ENCODE data around the gene LRRC41.

LRRC41 gene

GRCh38 chr1:46343705-46344104 is 40.3 kb upstream of the LRRC41 start:
- Histone ChIP-seq H3K36me3 (ENCODE audit: insufficient read depth) (no peaks in the 10 kb centered on the region), H3K27me3 (ENCODE audit: insufficient read depth, low read depth) (no peaks in the 10 kb centered on the region), H4K20me1 (ENCODE audit: insufficient read depth) (no peaks in the 10 kb centered on the region), H2AFZ (ENCODE audit: low read depth) (no peak overlapping the region), H3K4me1 (ENCODE audit: low read depth, poor library complexity, severe bottlenecking) (peaks cover 26% of the 10 kb centered on the region), H3K4me3 (IDR thresholded peaks at IDR 0.05; ENCODE audit: insufficient read depth, low read depth, low read length) (no peak overlapping the region), H3K79me2 (ENCODE audit: insufficient read depth, low read depth) (no peaks in the 10 kb centered on the region), H3K4me2 (no peak overlapping the region), H3K9ac (no peak overlapping the region), H3K27ac (no peak overlapping the region)
- no peak for TF ChIP-seq CTCF (conservative IDR thresholded peaks at IDR 0.05; ENCODE audit: low read depth, low read length)

- Histone ChIP-seq H3K79me2 (ENCODE audit: insufficient read depth, low read depth) (no peaks in the 10 kb centered on the region), H3K4me3 (IDR thresholded peaks at IDR 0.05; ENCODE audit: insufficient read depth, low read depth, low read length) (no peak overlapping the region), H3K36me3 (ENCODE audit: insufficient read depth) (no peaks in the 10 kb centered on the region), H3K4me2 (no peak overlapping the region), H3K27me3 (ENCODE audit: insufficient read depth, low read depth) (no peaks in the 10 kb centered on the region), H3K9ac (no peak overlapping the region), H3K4me1 (ENCODE audit: low read depth, poor library complexity, severe bottlenecking) (peaks cover 28% of the 10 kb centered on the region), H2AFZ (ENCODE audit: low read depth) (no peak overlapping the region), H3K27ac (no peak overlapping the region), H4K20me1 (ENCODE audit: insufficient read depth) (no peaks in the 10 kb centered on the region)
- no peak for TF ChIP-seq CTCF (conservative IDR thresholded peaks at IDR 0.05; ENCODE audit: low read depth, low read length)
Observed at GRCh38 chr1:46343351-46343695, 39.9 kb upstream of the LRRC41 start.

- no peak overlapping the region for H2AFZ ChIP-seq (ENCODE audit: low read depth)
- no peak overlapping the region for H3K27ac ChIP-seq
- no peak overlapping the region for H3K4me2 ChIP-seq
- TF ChIP-seq CTCF (conservative IDR thresholded peaks at IDR 0.05; ENCODE audit: low read depth, low read length): no peak
- peaks cover 25% of the 10 kb centered on the region for H3K4me1 ChIP-seq (ENCODE audit: low read depth, poor library complexity, severe bottlenecking)
- H3K27me3 ChIP-seq (ENCODE audit: insufficient read depth, low read depth): no peaks in the 10 kb centered on the region
- no peaks in the 10 kb centered on the region for H3K36me3 ChIP-seq (ENCODE audit: insufficient read depth)
- H4K20me1 ChIP-seq (ENCODE audit: insufficient read depth): no peaks in the 10 kb centered on the region
- H3K9ac ChIP-seq: no peak overlapping the region
- no peaks in the 10 kb centered on the region for H3K79me2 ChIP-seq (ENCODE audit: insufficient read depth, low read depth)
- H3K4me3 ChIP-seq (IDR thresholded peaks at IDR 0.05; ENCODE audit: insufficient read depth, low read depth, low read length): no peak overlapping the region
Observed at GRCh38 chr1:46342677-46343350, 39.4 kb upstream of the LRRC41 start.

GRCh38 chr1:46342084-46342656 is 38.8 kb upstream of the LRRC41 start:
- no peak overlapping the region for H2AFZ ChIP-seq (ENCODE audit: low read depth)
- no peaks in the 10 kb centered on the region for H3K36me3 ChIP-seq (ENCODE audit: insufficient read depth)
- peaks cover 21% of the 10 kb centered on the region for H3K4me1 ChIP-seq (ENCODE audit: low read depth, poor library complexity, severe bottlenecking)
- no peak overlapping the region for H3K9ac ChIP-seq
- no peaks in the 10 kb centered on the region for H4K20me1 ChIP-seq (ENCODE audit: insufficient read depth)
- no peak overlapping the region for H3K27ac ChIP-seq
- TF ChIP-seq CTCF (conservative IDR thresholded peaks at IDR 0.05; ENCODE audit: low read depth, low read length): peak; percentile 41; the same call in 1 of the 2 replicates
- H3K4me3 ChIP-seq (IDR thresholded peaks at IDR 0.05; ENCODE audit: insufficient read depth, low read depth, low read length): no peak overlapping the region
- no peaks in the 10 kb centered on the region for H3K79me2 ChIP-seq (ENCODE audit: insufficient read depth, low read depth)
- no peak overlapping the region; the same call in 1 of the 2 replicates for H3K4me2 ChIP-seq
- no peaks in the 10 kb centered on the region for H3K27me3 ChIP-seq (ENCODE audit: insufficient read depth, low read depth)
